ENCODE results near the gene GALNT10.
A peak's percentile ranks its signal among the peaks of the same experiment; 100 is the strongest.

The GALNT10 gene

DNA sequence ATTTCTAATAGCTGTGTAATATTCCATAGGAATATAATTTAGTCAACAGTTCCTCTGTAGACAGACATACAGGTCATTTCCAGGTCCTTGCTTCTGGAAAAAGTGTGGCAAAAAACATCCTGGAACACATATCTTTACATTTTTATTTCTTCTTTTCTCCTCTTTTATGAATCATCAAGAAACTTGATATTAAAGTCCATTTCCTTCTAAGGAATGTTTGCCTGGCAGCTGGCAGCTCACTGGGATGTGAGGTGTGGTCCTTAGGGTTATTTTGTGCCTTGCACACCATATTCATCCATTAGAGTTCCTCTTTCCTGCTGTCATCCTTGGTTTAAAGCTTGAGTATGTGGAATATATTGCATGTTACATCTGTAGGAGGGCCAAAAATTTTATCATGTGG lies 122.0 kb downstream of the GALNT10 start:
- peak overlapping the region; percentile 12; the same call in 1 of the 2 replicates for H3K27ac ChIP-seq
- TF ChIP-seq CTCF (conservative IDR thresholded peaks at IDR 0.05; ENCODE audit: low read depth): no peak
- DNase-seq (ENCODE audit: low spot score): peak; percentile 30
- CTCF ChIA-PET: no interaction called here
- POLR2A ChIA-PET (ENCODE audit: low non-redundant PET): no interaction called here

DNA sequence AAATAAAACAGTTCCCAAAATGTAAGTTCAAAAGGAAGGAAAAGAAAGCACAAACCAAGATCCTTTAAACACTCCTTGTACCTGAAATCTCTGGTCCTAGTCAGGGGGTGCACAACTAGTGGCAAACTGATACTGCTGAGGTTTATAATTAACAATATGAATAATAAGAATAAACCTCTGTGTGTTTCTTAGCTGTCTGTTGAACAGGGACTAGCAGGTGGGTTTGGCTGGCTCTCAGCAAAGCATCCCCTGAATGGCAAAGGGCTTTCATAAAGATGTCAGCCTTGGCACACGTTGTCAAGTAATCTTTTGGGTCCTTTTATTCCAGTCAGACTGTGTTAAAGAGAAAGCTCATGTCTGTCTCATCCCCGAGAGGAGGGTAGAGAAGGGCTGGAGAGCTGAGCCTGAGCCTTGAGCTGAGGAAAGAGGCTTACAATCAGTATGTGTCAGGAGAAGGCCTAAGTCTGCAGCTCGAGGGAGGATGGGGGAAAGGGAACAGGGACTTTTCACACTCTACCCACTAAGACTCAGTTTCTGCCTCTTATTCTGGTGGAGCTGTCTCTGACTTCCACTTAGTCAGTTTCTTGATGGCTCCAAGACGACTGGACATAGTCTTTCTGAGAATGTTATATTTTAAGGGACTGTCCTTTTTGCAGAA lies 123.0 kb downstream of the GALNT10 start:
- H3K27ac ChIP-seq: no peak overlapping the region
- no peak for TF ChIP-seq CTCF (conservative IDR thresholded peaks at IDR 0.05; ENCODE audit: low read depth)
- ChIA-PET CTCF (no interaction called here), POLR2A (ENCODE audit: low non-redundant PET) (no interaction called here)
- no peak for DNase-seq (ENCODE audit: low spot score)

DNA sequence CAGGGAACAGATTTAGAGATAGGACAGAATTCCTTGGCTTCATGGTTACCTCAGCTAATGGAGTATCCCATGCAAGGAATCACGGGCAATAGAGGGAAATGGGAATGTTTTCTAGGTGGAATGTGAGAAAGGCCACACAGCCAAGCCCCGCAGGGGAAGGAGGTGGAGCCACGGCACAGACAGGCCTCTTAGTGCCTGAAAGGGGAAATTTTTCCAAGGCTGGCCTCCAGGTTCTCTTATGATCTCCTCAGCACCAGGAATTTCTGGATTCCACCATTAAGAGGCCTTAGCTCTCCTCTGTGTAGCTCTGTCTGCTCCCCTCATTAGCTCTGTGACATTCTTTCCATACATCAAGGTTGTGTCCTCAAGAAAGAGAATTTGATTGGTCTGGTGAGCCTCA lies 124.7 kb downstream of the GALNT10 start:
- POLR2A ChIA-PET (ENCODE audit: low non-redundant PET): no interaction called here
- CTCF ChIA-PET: no interaction called here
- TF ChIP-seq CTCF (conservative IDR thresholded peaks at IDR 0.05; ENCODE audit: low read depth): no peak

DNA sequence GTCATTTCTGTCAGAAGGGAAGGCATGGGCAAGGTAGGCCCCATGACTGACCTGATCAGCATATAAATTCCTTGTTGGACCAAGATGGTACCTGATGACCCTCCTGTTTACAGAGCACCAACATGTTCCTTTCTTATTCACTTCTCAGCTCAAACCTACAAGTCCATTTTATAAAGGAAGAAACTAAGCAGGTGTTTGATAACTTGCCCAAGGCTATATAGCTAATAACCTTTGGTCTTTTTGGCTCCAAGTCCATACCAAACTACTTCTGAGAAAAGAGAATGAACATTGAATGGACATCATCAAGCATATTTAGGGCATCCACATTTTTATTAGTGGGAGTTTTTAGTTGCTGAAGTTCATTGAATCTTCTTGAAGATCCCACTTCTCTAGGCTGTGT lies 125.2 kb downstream of the GALNT10 start:
- DNase-seq (ENCODE audit: low spot score): no peak
- POLR2A ChIA-PET (ENCODE audit: low non-redundant PET): no interaction called here
- no peak for TF ChIP-seq CTCF (conservative IDR thresholded peaks at IDR 0.05; ENCODE audit: low read depth)
- H3K27ac ChIP-seq: no peak overlapping the region
- CTCF ChIA-PET: no interaction called here

More for the DNA sequence above, 124.7 kb downstream of the GALNT10 start:
- H3K27ac ChIP-seq: no peak overlapping the region
- no peak for DNase-seq (ENCODE audit: low spot score)

DNA sequence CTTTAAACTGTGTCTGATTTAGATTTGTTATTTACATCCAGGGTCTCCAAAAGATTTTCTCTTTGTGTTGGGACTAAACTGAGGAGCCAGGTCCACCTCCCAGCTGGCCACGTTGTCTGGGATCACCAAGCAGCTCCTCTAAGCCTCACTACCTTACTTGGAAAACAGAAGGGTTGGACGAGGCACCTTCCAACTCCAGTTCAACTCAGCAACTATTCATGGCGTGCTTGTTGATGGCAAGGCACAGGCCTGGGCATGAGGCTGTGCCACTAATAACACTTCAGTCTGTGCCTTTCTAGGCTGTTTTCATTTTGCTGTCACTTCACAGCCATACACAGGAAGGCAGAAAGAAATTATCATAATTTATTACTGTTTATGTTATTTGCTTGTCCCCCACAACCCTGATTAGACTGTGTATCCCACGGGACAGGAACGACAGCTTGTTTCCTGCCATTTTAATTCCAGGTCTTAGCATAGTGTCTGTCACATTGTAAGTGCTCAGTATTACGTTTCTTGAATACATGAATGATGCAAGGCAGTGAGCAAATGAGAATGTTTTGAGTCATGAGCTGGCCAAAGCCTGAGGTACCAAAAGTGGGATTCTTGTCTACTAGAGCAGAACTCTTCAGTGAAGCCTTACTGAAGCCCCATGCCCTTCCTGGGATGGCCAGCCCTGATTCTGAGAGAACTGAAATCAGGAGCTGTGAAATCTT lies 125.8 kb downstream of the GALNT10 start:
- H3K27ac ChIP-seq: no peak overlapping the region
- ChIA-PET POLR2A (ENCODE audit: low non-redundant PET) (no interaction called here), CTCF (no interaction called here)
- TF ChIP-seq CTCF (conservative IDR thresholded peaks at IDR 0.05; ENCODE audit: low read depth): no peak
- DNase-seq (ENCODE audit: low spot score): no peak

- ChIA-PET POLR2A (ENCODE audit: low non-redundant PET) (no interaction called here), CTCF (no interaction called here)
- DNase-seq (ENCODE audit: low spot score): no peak
- TF ChIP-seq CTCF (conservative IDR thresholded peaks at IDR 0.05; ENCODE audit: low read depth): no peak
- no peak overlapping the region for H3K27ac ChIP-seq
Observed at GRCh38 chr5:154317916-154318315, 127.4 kb downstream of the GALNT10 start.

All from RWPE1 (cell line).